ENCODE measurements around the gene TINAGL1.

TINAGL1 gene

GRCh38 chr1:31548907-31549808, 27.2 kb upstream of the TINAGL1 start:
- peak overlapping the region; percentile 1 for H3K4me3 ChIP-seq (ENCODE audit: severe bottlenecking)
- no peaks in the 10 kb centered on the region for H3K36me3 ChIP-seq (ENCODE audit: low read depth)
- no peaks in the 10 kb centered on the region for H3K27me3 ChIP-seq (ENCODE audit: insufficient read depth, poor library complexity, severe bottlenecking)
- peak; percentile 92 for ATAC-seq (ENCODE audit: low read depth)
- H3K4me1 ChIP-seq (ENCODE audit: insufficient read depth, poor library complexity, severe bottlenecking): peaks cover 17% of the 10 kb centered on the region
- TF ChIP-seq, protein P1, sequence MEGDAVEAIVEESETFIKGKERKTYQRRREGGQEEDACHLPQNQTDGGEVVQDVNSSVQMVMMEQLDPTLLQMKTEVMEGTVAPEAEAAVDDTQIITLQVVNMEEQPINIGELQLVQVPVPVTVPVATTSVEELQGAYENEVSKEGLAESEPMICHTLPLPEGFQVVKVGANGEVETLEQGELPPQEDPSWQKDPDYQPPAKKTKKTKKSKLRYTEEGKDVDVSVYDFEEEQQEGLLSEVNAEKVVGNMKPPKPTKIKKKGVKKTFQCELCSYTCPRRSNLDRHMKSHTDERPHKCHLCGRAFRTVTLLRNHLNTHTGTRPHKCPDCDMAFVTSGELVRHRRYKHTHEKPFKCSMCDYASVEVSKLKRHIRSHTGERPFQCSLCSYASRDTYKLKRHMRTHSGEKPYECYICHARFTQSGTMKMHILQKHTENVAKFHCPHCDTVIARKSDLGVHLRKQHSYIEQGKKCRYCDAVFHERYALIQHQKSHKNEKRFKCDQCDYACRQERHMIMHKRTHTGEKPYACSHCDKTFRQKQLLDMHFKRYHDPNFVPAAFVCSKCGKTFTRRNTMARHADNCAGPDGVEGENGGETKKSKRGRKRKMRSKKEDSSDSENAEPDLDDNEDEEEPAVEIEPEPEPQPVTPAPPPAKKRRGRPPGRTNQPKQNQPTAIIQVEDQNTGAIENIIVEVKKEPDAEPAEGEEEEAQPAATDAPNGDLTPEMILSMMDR (IDR thresholded peaks at IDR 0.05; ENCODE audit: poor library complexity, severe bottlenecking): peak; percentile 95
- H3K9me3 ChIP-seq (ENCODE audit: severe bottlenecking): no peaks in the 10 kb centered on the region
- no peak for DNase-seq (ENCODE audit: low spot score)
- peak overlapping the region; percentile 62 for H3K27ac ChIP-seq (ENCODE audit: poor library complexity, severe bottlenecking)

DNA sequence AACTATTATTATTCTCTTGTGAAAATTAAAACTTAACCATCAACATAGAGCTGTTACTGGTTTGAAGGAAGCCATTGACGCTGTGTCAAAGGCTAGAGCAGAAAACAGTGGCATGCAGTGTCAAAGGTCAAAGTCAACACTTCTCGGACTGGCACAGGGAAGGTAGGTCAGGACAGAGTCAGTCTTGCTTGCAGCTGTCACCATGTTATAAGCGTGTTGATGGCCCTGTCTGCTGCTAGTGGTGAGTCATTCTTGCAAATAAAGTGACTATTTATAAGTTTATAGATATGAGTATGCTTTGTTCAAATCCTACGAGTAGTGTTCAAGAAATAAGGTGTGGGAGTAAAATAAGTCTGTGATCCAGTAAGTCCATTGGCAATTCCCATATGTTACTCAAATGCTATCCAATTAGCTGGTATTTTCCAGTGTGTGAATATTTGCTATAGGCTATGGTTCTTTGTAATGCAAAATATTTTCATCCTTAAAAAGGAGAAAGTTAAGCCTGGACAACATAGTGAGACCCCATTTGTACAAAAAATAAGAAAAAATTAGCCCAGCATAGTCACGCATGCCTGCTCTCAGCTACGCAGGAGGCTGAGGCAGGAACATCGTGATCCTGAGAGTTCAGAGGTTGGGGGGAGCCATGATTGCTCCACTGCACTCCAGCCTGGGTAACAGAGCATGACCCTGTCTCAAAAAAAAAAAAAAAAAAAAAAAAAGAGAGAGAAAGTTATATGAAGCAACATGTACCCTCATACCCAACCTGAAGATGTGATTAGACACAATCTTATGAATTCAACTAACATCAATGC, 26.3 kb upstream of the TINAGL1 start:
- peak; percentile 28 for ATAC-seq (ENCODE audit: low read depth)
- peak overlapping the region; percentile 62 for H3K27ac ChIP-seq (ENCODE audit: poor library complexity, severe bottlenecking)

DNA sequence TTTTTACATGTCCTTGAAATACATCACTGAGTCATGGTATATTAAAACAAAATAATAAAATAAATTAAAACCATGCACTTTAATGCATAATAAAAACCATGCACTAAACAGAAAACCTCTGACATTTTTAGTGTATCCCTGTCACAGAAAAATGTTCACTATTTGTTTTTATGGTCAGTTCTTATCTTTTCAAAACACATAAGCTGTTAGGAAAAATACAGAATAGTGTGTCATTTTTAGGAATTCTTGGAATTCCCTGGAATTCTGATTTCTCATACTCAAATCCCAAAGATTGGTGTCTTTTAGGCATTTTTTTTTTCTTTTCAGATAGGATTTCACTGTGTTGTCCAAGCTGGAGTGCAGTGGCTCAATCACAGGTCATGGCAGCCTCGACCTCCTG, 25.1 kb upstream of the TINAGL1 start:
- Histone ChIP-seq H3K4me1 (ENCODE audit: insufficient read depth, poor library complexity, severe bottlenecking) (peaks cover 17% of the 10 kb centered on the region), H3K4me3 (ENCODE audit: severe bottlenecking) (no peak overlapping the region), H3K27ac (ENCODE audit: poor library complexity, severe bottlenecking) (no peak overlapping the region), H3K9me3 (ENCODE audit: severe bottlenecking) (no peaks in the 10 kb centered on the region), H3K27me3 (ENCODE audit: insufficient read depth, poor library complexity, severe bottlenecking) (no peaks in the 10 kb centered on the region), H3K36me3 (ENCODE audit: low read depth) (no peaks in the 10 kb centered on the region)
- DNase-seq (ENCODE audit: low spot score): no peak
- no peak for ATAC-seq (ENCODE audit: low read depth)
- TF ChIP-seq, protein P1 (IDR thresholded peaks at IDR 0.05; ENCODE audit: poor library complexity, severe bottlenecking): no peak

More for the DNA sequence above, 26.3 kb upstream of the TINAGL1 start:
- no peaks in the 10 kb centered on the region for H3K36me3 ChIP-seq (ENCODE audit: low read depth)
- TF ChIP-seq, protein P1 (IDR thresholded peaks at IDR 0.05; ENCODE audit: poor library complexity, severe bottlenecking): no peak
- no peak for DNase-seq (ENCODE audit: low spot score)
- H3K9me3 ChIP-seq (ENCODE audit: severe bottlenecking): no peaks in the 10 kb centered on the region
- peaks cover 17% of the 10 kb centered on the region for H3K4me1 ChIP-seq (ENCODE audit: insufficient read depth, poor library complexity, severe bottlenecking)
- H3K4me3 ChIP-seq (ENCODE audit: severe bottlenecking): no peak overlapping the region
- no peaks in the 10 kb centered on the region for H3K27me3 ChIP-seq (ENCODE audit: insufficient read depth, poor library complexity, severe bottlenecking)

GRCh38 chr1:31552489-31552888, 23.8 kb upstream of the TINAGL1 start:
- DNase-seq (ENCODE audit: low spot score): no peak
- no peak overlapping the region for H3K27ac ChIP-seq (ENCODE audit: poor library complexity, severe bottlenecking)
- no peak for ATAC-seq (ENCODE audit: low read depth)
- TF ChIP-seq, protein P1 (IDR thresholded peaks at IDR 0.05; ENCODE audit: poor library complexity, severe bottlenecking): no peak
- H3K4me1 ChIP-seq (ENCODE audit: insufficient read depth, poor library complexity, severe bottlenecking): peaks cover 17% of the 10 kb centered on the region
- H3K4me3 ChIP-seq (ENCODE audit: severe bottlenecking): no peak overlapping the region
- H3K9me3 ChIP-seq (ENCODE audit: severe bottlenecking): no peaks in the 10 kb centered on the region
- no peaks in the 10 kb centered on the region for H3K27me3 ChIP-seq (ENCODE audit: insufficient read depth, poor library complexity, severe bottlenecking)
- no peaks in the 10 kb centered on the region for H3K36me3 ChIP-seq (ENCODE audit: low read depth)

All from RWPE2 (cell line).